Stomach smooth muscle (tissue), 2 donors: ENCODE results near the gene HIGD2B.
"Not testable (repeated sequence)": the region's sequence is repeated elsewhere in the genome, so short reads cannot be mapped to it uniquely, and the experiment has no call there.

Source experiments
- H3K27ac ChIP-seq: one replicate; pipeline ENCODE4 v1.7.0; 2013; ENCODE audit warnings: mild to moderate bottlenecking, low read length, inconsistent platforms
- H3K27me3 ChIP-seq, 2 donors: one replicate each; pipeline ENCODE4 v1.7.0; 2013; ENCODE audit warnings: low read length in 2 of 2; ENCODE audit not compliant: insufficient read depth in 2 of 2, control insufficient read depth in 1 of 2
- H3K36me3 ChIP-seq, 2 donors: one replicate each; pipeline ENCODE4 v1.7.0; 2013; ENCODE audit warnings: low read length in 2 of 2; ENCODE audit not compliant: control insufficient read depth in 2 of 2, insufficient read depth in 2 of 2
- H3K4me1 ChIP-seq: one replicate; pipeline ENCODE4 v1.7.0; 2013; ENCODE audit warnings: low read length; ENCODE audit not compliant: control insufficient read depth, insufficient read depth
- H3K4me3 ChIP-seq, 2 donors: one replicate each; pipeline ENCODE4 v1.7.0; 2013; ENCODE audit warnings: low read length in 2 of 2
- H3K9ac ChIP-seq, 2 donors: one replicate each; pipeline ENCODE4 v1.7.0; 2013; ENCODE audit warnings: low read length in 2 of 2, mild to moderate bottlenecking in 1 of 2
- H3K9me3 ChIP-seq, 2 donors: one replicate each; pipeline ENCODE4 v1.7.0; 2013; ENCODE audit warnings: low read length in 2 of 2; ENCODE audit not compliant: control insufficient read depth in 2 of 2
- donor health status: healthy.
- donor health status: Pancreatic carcinoma.

Gene HIGD2B

DNA sequence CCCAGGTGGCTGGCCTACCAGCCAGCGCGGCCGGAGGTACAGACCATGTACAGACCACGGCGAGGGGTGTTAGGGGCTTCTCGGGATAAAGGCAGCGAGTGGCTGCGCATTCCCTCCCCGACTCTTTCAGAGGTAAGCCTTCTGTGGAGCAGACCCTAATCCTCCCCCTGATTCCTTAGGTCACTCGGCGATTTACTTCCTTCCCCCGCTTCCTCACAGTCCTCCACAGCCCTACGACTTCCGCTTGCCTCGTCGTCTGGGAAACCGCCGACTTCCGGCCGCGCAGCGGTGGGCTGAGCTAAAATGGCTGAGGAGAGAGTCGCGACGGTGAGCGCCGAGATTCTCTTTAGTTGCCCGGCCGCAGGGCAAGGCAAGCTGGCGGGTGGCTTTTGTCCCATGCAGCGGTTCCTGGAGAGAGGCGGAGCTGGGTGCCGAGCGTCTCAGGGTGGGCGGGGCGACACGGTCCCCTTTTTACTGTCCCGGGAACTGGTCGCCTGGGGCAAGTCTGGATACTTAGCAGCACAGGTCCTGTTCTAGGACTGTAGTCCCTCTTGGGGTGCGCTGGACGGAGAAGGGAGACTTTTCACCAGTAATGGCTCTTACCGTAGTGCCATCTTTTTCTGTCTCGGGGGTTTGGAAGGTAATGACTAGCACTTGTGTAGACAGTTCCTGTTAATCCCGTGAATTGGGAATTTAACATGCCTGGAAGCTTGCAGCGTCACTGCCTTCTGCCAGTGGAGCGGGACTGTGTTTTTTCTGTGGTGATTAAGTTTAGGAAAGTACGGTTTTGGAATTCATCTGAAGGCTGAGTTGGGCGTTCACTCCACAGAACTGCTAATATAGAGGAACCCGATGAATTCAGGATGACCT is at the start of gene HIGD2B, which contains the start of gene BBS4:
Gene HIGD2B (minus strand): TSS at position 258 of the 870 bp plus-strand sequence. CDS start 9,808 bp downstream, outside the sequence.
Gene BBS4 (plus strand): TSS at position 283 of the 870 bp plus-strand sequence. CDS start 21 bp downstream, at position 304.
- Histone ChIP-seq H3K9ac (peak within 1 kb of the TSS; percentile 93 to 95), H3K9me3 (no peaks in the 10 kb centered on the region), H3K27ac (peak within 1 kb of the TSS; percentile 86), H3K4me1 (peaks cover 10% of the 10 kb centered on the region), H3K27me3 (no peaks in the 10 kb centered on the region), H3K36me3 (no peaks in the 10 kb centered on the region), H3K4me3 (peak within 1 kb of the TSS; percentile 98)

GRCh38 chr15:72735111-72735510 is 49.1 kb upstream of the HIGD2B start:
- H3K4me1 ChIP-seq = no peaks in the 10 kb centered on the region
- H3K9me3 ChIP-seq = no peaks in the 10 kb centered on the region
- no peaks in the 10 kb centered on the region for H3K27me3 ChIP-seq
- no peak overlapping the region for H3K27ac ChIP-seq
- H3K36me3 ChIP-seq = peaks cover 22 to 47% of the 10 kb centered on the region in 2 donors
- no peak overlapping the region for H3K4me3 ChIP-seq
- no peak overlapping the region for H3K9ac ChIP-seq

- no peak overlapping the region for H3K4me3 ChIP-seq
- H3K27ac ChIP-seq = no peak overlapping the region
- H3K9ac ChIP-seq = no peak overlapping the region
- no peaks in the 10 kb centered on the region for H3K9me3 ChIP-seq
- H3K27me3 ChIP-seq = no peaks in the 10 kb centered on the region
- no peaks in the 10 kb centered on the region for H3K4me1 ChIP-seq
- H3K36me3 ChIP-seq = peaks cover 22 to 47% of the 10 kb centered on the region in 2 donors
These were observed 48.2 kb upstream of the HIGD2B start for GRCh38 chr15:72733941-72734738.

DNA sequence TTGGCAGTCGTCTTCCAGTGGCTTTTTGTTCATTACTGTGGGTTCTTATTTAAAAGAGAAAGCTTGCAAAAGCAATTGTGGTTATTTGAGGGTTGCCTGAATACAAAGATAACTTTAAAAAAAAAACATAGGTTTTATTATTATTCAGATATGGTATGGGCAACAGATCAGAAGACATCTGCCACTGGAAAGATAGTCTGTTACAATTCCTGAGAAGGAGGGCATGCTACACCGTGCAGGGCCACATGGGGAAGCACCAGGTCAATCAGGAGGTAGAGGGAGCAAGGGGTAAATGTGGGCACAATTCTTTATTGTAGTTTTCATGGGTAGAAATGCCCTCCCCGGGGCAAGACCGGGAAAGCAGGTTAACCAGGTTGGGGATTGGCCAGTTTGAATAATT is 46.5 kb upstream of the HIGD2B start:
- no peak overlapping the region for H3K4me3 ChIP-seq
- H3K9ac ChIP-seq = no peak overlapping the region
- peaks cover 17 to 44% of the 10 kb centered on the region in 2 donors for H3K36me3 ChIP-seq
- no peaks in the 10 kb centered on the region for H3K9me3 ChIP-seq
- H3K27ac ChIP-seq = no peak overlapping the region
- H3K4me1 ChIP-seq = no peaks in the 10 kb centered on the region
- no peaks in the 10 kb centered on the region for H3K27me3 ChIP-seq

DNA sequence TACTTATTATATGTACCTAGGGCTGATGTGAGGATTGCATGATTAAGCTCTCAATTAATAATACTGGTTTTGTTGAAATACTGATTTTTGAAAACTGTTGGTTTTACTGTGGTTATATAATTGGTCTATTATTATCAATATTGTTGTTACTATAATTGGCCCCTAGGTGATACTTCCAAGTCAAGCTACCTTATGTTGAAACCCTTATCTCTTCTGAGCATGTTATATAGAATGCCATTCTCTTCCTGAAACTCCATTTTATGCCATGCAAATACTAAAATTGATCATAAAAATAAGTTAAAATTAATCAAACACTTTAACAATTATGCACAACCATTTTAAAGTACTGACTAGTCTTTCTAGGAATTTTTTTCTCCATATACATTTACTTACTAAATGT is 46.1 kb upstream of the HIGD2B start:
- Histone ChIP-seq H3K36me3 (peaks cover 16 to 44% of the 10 kb centered on the region in 2 donors), H3K27me3 (no peaks in the 10 kb centered on the region), H3K4me1 (no peaks in the 10 kb centered on the region), H3K4me3 (no peak overlapping the region), H3K9me3 (no peaks in the 10 kb centered on the region), H3K27ac (no peak overlapping the region), H3K9ac (no peak overlapping the region)

DNA sequence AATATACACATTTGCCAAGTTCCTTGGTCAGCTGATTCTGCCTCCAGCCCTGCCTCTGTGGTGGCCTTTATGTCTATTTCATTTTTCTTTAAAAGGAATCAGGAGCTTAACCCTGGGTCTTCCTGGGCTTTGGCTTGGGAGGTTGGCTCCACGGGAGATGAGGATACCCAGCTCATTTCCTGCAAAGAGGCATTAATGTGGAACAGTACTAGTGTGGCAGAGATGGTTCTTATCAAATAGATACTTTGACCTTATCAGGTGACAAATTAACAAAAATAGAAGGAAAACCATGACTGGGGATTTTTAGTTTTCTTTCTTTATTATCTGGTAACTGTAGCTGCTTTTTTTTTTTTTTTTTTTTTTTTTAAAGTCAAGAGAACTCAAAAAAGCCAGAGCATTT is 42.8 kb upstream of the HIGD2B start:
- Histone ChIP-seq H3K4me1 (no peaks in the 10 kb centered on the region), H3K27ac (no peak overlapping the region), H3K27me3 (no peaks in the 10 kb centered on the region), H3K4me3 (no peak overlapping the region), H3K9ac (no peak overlapping the region), H3K9me3 (no peaks in the 10 kb centered on the region), H3K36me3 (peaks cover 13 to 27% of the 10 kb centered on the region in 2 donors)

- H3K9ac ChIP-seq, H3K4me3 ChIP-seq, H3K9me3 ChIP-seq, H3K4me1 ChIP-seq, H3K27ac ChIP-seq, H3K27me3 ChIP-seq: not testable (repeated sequence)
- H3K36me3 ChIP-seq = peaks cover 13 to 27% of the 10 kb centered on the region in 2 donors
These were observed 42.3 kb upstream of the HIGD2B start for GRCh38 chr15:72728249-72728648.

DNA sequence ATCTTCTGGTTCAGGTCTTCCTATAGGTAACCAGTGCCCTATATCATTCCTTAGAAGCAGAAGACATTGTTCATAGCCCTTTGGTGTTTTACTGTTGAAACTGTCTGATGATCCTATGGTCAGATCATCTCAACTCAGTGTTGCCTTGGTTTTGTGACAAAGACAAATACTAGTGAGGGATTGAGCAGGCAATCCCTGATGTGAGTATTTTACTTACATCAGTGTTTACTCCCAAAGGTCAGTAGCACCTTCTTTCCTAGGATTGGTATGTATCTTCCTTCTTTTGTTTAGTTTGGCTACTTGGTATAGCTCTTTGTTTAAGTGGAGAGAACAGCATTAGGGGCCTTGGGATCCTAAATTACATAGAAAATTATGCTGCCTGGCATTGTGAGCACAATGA is 41.2 kb upstream of the HIGD2B start:
- Histone ChIP-seq H3K9me3 (no peaks in the 10 kb centered on the region), H3K36me3 (peaks cover 13 to 22% of the 10 kb centered on the region in 2 donors), H3K4me3 (no peak overlapping the region), H3K9ac (no peak overlapping the region), H3K27ac (no peak overlapping the region), H3K27me3 (no peaks in the 10 kb centered on the region), H3K4me1 (no peaks in the 10 kb centered on the region)

GRCh38 chr15:72725851-72726250 is 39.9 kb upstream of the HIGD2B start:
- not testable (repeated sequence) for H3K4me1 ChIP-seq, H3K4me3 ChIP-seq, H3K27ac ChIP-seq, H3K9me3 ChIP-seq, H3K9ac ChIP-seq, H3K27me3 ChIP-seq
- peaks cover 7 to 14% of the 10 kb centered on the region in 2 donors for H3K36me3 ChIP-seq

- H3K27me3 ChIP-seq = no peaks in the 10 kb centered on the region
- H3K4me1 ChIP-seq = no peaks in the 10 kb centered on the region
- no peaks in the 10 kb centered on the region for H3K9me3 ChIP-seq
- H3K36me3 ChIP-seq = peaks cover 7 to 14% of the 10 kb centered on the region in 2 donors
- H3K27ac ChIP-seq = no peak overlapping the region
- H3K9ac ChIP-seq = no peak overlapping the region
- H3K4me3 ChIP-seq = no peak overlapping the region
These were observed 39.5 kb upstream of the HIGD2B start for GRCh38 chr15:72725446-72725845.
